Activated CD4-positive, alpha-beta T cell treated with anti-CD3 and anti-CD28 coated beads for 48 hours (primary cell): Measurements from ENCODE around the gene ZNF584.
A peak's percentile ranks its signal among the peaks of the same experiment; 100 is the strongest.
"Not testable (repeated sequence)": the region's sequence is repeated elsewhere in the genome, so short reads cannot be mapped to it uniquely, and the experiment has no call there.

Experiments
- DNase-seq: peaks from one replicate; pipeline ENCODE4 v3.0.0-alpha.2; 2020

ZNF584 gene

DNA sequence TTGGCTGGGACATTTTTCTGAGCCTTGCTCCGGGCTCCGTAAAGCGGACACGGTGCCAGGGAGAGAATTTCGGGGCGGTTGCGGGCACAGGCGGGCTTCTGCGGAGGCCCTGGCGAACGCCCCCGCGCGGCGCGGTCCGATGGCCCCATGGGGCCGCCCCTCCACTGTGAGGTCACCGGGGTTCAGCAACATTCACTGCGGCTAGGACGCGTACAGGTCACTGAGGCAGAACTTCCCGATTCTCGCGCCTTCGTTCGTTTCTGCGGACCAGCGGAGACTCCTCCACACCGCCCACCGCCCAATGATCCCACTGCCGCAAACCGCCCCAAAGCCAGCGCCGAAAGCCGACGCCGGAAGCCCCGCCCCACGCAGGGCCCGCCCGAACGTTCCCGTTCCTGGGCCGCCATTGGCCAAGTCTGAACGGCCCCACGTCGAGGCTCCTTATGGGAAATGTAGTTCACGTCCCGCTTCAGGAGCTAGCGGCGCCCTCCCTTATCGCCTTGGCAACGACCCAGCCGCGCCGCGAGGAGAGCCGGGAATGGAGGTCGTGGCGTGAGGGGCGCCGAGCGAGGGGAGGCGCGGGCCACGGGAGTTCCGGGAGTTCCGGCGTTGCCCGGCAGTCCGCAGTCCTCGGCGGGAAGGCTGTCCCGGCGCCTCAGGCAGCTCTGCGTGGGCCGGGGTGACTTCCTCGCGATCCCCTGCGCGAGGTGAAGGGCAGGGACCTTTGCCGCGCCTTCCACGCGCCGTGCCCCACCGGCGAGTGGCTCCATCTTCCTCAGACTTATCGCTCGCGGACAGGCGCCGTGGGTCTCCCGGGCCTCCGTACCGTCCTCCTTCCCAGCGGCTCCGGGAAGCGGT, at the start of gene ZNF584:
TSS of gene ZNF584 (plus strand) at position 498 of the 858 bp plus-strand sequence. CDS start 499 bp downstream, outside the sequence.
- DNase-seq = peak; percentile 96

- peak; percentile 74 for DNase-seq
These were observed 46.6 kb upstream of the ZNF584 start for GRCh38 chr19:58361900-58362271.

DNA sequence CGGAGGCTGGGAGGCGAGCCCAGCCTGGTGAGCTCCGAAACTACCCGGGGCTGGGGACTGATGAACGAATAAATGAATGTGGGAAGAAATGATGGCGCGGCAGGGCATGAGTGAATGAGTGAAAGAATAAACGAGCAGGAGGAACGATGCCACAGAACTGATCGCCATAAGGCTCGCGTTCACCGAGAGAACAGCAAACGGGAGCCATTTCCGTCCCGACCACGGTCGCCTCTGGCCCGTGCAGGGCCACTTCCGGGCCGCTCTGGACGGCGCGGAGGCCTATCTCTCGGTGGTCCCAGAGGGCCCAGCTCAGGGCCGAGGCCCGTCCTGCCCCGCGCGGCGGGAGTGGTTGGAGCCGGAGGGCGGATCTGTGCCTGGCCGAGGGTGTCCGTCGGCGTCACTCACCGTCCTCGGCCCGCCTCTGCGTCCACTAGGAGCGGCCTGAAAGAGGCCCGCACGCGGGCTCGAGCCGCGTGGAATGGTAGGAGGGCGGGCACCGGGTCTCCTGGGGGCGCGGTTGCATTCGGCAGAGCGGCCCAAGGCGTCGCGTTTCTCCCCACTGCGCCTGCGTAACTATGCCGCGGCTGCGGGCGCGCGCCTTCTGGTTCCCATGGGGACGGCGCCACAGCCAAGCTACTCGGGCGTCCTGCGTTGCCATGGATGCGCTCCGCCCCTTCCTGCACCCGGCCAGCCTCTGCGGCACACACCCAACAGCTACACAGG, 46.0 kb upstream of the ZNF584 start, which contains the start of gene ZNF497:
TSS of gene ZNF497 (minus strand) at position 480 of the 723 bp plus-strand sequence. CDS start 5,116 bp downstream, outside the sequence.
- peak; percentile 98 for DNase-seq

DNA sequence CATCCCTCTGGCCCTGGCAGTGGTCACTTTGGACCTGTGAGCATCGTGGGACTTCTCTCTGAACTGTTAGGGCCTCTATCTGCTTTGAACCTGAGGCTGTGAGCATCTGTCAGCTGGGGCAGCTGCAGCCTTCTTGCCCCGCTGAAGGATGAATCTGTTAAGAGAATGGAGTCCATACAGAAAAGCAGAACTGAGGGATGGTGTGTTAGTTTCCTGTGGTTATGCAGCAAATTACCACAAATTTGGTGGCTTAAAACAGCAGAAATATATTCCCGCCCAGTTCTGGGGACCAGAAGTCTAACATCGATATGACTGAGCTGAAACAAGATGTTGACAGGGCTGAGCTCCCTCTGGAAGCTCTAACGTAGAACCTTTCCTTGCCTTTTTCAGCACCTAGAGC, 44.3 kb upstream of the ZNF584 start:
- no peak for DNase-seq

GRCh38 chr19:58366585-58367430, 41.6 kb upstream of the ZNF584 start:
- no peak for DNase-seq

DNA sequence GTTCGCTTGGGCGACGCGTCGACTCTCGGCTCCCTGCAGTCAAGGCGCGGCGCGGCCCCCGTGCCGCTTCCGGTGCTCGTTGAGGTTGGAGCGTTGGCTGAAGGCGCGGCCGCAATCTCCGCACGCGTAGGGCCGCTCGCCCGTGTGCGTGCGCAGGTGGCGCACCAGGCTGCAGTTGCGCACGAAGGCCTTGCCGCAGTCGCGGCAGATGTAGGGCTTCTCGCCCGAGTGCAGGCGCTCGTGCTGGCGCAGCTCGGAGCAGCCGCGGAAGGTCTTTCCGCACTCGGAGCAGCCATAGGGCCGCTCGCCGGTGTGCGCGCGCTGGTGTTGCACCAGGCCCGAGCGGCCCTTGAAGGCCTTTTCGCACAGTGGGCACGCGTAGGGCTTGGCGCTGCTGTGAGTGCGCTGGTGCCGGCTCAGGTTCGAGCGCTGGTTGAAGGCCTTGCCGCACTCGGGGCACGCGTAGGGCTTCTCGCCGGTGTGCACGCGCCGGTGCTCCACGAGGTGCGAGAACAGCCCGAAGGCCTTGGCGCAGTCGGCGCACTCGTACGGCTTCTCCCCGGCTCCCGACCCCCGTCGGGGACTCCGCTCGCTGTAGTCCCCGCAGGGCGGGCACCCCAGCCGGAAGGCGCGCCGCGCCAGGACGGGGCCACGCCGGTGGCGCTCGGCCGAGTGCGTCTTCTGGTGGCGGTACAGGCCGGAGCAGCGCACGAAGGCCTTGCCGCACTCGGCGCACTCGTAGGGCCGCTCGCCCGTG, 40.6 kb upstream of the ZNF584 start:
- DNase-seq = no peak

- no peak for DNase-seq
These were observed 39.7 kb upstream of the ZNF584 start for GRCh38 chr19:58368561-58369360.

- no peak for DNase-seq
These were observed 35.9 kb upstream of the ZNF584 start for GRCh38 chr19:58372311-58373133.

DNA sequence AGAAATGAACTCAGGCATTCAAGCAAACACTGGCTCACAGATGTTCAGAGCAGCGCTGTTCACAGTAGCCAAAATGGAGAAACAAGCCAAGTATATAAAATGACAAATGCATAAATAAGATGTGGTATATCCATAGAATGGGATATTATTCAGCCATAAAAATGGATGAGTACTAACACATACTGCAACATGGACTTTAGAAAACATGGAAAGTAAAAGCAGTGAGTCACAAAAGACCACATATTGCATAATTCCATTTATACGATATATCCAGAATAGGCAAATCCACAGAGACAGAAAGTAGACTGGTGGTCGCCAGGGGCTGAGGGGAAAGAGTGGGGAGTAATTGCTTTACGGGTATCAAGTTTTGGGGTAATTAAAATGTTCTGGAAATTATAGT, 34.2 kb upstream of the ZNF584 start:
- no peak for DNase-seq

- not testable (repeated sequence) for DNase-seq
These were observed 31.7 kb upstream of the ZNF584 start for GRCh38 chr19:58376724-58377123.

- no peak for DNase-seq
These were observed 29.2 kb upstream of the ZNF584 start for GRCh38 chr19:58379246-58379645.

DNA sequence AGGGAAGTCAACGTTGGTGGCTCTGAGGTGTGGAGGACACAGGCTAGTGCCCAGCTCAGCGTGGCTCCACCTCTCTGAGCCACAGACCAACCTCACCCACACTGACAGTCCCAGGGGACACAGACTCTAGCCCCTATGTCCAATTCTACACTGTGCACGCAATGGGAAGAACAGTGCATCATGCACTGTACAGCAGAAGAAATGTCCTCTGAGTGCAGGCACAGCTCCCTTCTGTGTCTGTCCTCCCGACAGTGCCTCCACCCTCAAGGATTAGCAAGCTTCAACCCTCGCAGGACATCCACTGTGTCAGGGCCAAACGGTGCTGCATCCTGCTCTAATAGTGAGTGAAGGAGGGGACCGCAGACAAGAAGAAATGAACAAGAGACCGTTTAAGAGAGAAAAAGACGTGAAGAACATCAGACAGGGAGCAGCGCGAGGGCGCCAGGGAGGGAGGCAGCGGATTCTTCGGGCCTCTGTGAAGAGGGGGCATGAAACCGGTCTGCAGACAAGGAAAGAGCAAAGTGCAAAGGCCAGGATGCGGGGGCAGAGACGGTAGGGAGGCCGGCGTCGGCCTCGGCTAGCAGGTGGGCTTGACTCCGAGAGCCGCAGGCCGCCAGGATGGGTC, 28.3 kb upstream of the ZNF584 start:
- no peak for DNase-seq

GRCh38 chr19:58380662-58381459, 27.6 kb upstream of the ZNF584 start, which contains the start of gene ZNF837:
ZNF837 (minus strand) TSS chr19:58381030; CDS start chr19:58369332, 11,698 bp downstream.
- DNase-seq = peak; percentile 98

GRCh38 chr19:58381460-58382212, 26.8 kb upstream of the ZNF584 start:
- no peak for DNase-seq

GRCh38 chr19:58382997-58383603, 25.3 kb upstream of the ZNF584 start:
- DNase-seq = no peak

- no peak for DNase-seq
These were observed 23.0 kb upstream of the ZNF584 start for GRCh38 chr19:58385313-58385890.

DNA sequence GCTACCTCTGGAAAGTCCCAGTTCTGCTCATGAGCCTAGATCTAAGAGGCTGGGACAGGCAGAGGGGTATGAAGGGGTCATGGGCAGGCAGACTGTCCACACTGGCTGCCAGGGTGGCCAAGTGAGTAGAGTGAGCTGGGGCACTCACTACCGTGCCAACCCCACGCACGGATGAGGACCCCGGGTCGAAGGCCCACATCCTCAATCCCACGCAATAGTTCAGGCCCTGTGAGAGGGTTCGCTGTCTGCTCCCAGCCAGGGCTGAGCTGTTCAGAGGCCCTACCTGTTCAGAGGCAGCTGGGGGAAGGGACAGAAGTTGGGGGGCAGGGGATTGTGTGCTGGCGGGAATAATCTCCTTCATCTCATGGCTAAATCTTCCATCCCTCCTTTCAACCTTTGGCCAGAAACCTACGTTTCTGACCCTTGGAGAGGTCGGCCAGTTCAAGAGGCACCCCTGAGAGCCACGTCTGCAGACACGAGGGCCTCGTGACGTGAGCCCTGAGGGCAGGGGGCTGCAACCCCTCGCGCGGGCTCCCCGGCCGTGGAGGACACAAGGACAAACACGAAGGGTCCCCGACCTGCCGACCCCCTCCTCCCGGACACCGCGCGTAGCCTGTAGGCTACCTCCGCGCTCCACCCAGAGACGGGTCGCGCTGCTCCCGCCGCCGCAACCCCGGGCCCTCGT, 22.4 kb upstream of the ZNF584 start:
- peak; percentile 56 for DNase-seq
